ENCODE measurements around the gene ZNF485. TPM values are rescaled to one million over a fixed set of nuclear protein-coding genes. Genes with fewer than 3 reads are reported as not detected.

ZNF485 gene
- polyA plus RNA-seq, 1 of the 3 experiments (the other 2 are of a cell fraction), result 3.0 TPM

DNA sequence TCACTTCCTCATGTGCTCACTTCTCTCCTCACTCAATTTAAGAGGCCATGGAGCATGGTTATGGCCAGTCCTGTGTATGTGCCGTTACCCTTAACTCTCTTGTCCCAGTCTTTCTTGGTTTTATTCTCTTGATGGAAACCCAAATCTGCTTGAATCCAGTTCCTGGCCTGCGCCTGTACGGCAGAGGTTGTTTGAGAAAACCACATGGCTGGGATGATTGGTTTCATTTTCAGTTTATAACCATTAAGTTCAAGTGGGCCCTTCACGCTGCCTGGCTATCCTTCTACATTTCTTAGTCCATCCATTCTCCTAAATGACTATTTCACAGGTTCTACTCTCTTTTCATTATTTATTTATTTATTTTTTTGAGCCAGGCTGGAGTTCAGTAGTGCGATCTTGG lies 30.2 kb upstream of the ZNF485 start:
- Histone ChIP-seq H3K9me3 (no peaks in the 10 kb centered on the region), H2AFZ (ENCODE audit: low read depth) (no peak overlapping the region), H3K36me3 (replicated peaks in 1 of 2; ENCODE audit: control insufficient read depth in 1 of 2, insufficient read depth in 2 of 2, low read length in 1 of 2) (peaks cover 5 to 8% of the 10 kb centered on the region in 2 experiments), H3K9ac (no peak overlapping the region), H3K79me2 (ENCODE audit: insufficient read depth) (no peaks in the 10 kb centered on the region), H3K27ac (ENCODE audit: low read depth in 2 of 2, low read length in 1 of 2) (no peak overlapping the region), H3K4me3 (ENCODE audit: low read depth in 2 of 2, low read length in 1 of 2) (no peak overlapping the region), H3K27me3 (ENCODE audit: insufficient read depth) (no peaks in the 10 kb centered on the region; the same call in 1 of the 2 replicates), H3F3A (replicated peaks; ENCODE audit: insufficient read depth) (no peaks in the 10 kb centered on the region), H3K4me1 (ENCODE audit: control insufficient read depth in 1 of 2, insufficient read depth in 2 of 2, low read depth in 1 of 2, low read length in 1 of 2) (peaks cover 0 to 7% of the 10 kb centered on the region in 2 experiments; a peak in 2 of 4 replicates), H4K20me1 (ENCODE audit: insufficient read depth) (no peaks in the 10 kb centered on the region), H3K9me2 (no peaks in the 10 kb centered on the region), H3K4me2 (no peak overlapping the region)
- no peak for TF ChIP-seq TEAD4 (IDR thresholded peaks at IDR 0.05; ENCODE audit: borderline replicate concordance, insufficient read depth)
- TF ChIP-seq FOXM1 (IDR thresholded peaks at IDR 0.05; ENCODE audit: low read depth), result no peak
- no peak for TF ChIP-seq RAD21 (IDR thresholded peaks at IDR 0.05; ENCODE audit: low read length)
- TF ChIP-seq, protein P1, sequence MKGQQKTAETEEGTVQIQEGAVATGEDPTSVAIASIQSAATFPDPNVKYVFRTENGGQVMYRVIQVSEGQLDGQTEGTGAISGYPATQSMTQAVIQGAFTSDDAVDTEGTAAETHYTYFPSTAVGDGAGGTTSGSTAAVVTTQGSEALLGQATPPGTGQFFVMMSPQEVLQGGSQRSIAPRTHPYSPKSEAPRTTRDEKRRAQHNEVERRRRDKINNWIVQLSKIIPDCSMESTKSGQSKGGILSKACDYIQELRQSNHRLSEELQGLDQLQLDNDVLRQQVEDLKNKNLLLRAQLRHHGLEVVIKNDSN (IDR thresholded peaks at IDR 0.05; ENCODE audit: borderline replicate concordance, low read depth), result no peak
- POLR2A ChIA-PET, result no interaction called here
- CTCF ChIA-PET, result no interaction called here
- 96% methylated on average over 5 of the region's 5 CpGs for WGBS (ENCODE audit: low lambda C conversion rate)
- DNase-seq, result no peak

DNA sequence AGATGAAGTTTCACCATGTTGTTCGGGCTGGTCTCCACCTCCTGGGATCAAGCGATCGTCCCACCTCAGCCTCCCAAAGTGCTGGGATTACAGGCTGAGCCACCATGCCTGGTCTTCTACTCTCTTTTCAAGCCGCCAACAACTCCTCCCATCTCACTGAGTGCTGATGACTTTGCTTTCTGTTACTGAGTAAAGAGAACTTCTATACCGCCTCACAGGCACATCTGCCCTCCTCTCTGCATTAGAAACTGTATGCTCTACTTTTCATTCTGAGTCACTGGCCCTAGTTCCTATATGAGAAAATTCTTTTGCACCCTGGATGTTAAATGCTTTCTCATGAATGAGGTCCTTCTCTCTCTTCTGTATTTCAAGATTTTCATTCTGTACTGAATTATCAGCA lies 29.7 kb upstream of the ZNF485 start:
- Histone ChIP-seq H3K4me2 (no peak overlapping the region), H4K20me1 (ENCODE audit: insufficient read depth) (no peaks in the 10 kb centered on the region), H3K36me3 (replicated peaks in 1 of 2; ENCODE audit: control insufficient read depth in 1 of 2, insufficient read depth in 2 of 2, low read length in 1 of 2) (peaks cover 5% of the 10 kb centered on the region in 2 experiments), H3K27ac (ENCODE audit: low read depth in 2 of 2, low read length in 1 of 2) (no peak overlapping the region), H3K9me2 (no peaks in the 10 kb centered on the region), H3K79me2 (ENCODE audit: insufficient read depth) (no peaks in the 10 kb centered on the region), H3K27me3 (ENCODE audit: insufficient read depth) (no peaks in the 10 kb centered on the region; the same call in 1 of the 2 replicates), H3K4me1 (ENCODE audit: control insufficient read depth in 1 of 2, insufficient read depth in 2 of 2, low read depth in 1 of 2, low read length in 1 of 2) (peaks cover 0 to 7% of the 10 kb centered on the region in 2 experiments; a peak in 2 of 4 replicates), H2AFZ (ENCODE audit: low read depth) (no peak overlapping the region), H3F3A (replicated peaks; ENCODE audit: insufficient read depth) (no peaks in the 10 kb centered on the region), H3K9ac (no peak overlapping the region), H3K4me3 (ENCODE audit: low read depth in 2 of 2, low read length in 1 of 2) (no peak overlapping the region), H3K9me3 (no peaks in the 10 kb centered on the region)
- no peak for TF ChIP-seq RAD21 (IDR thresholded peaks at IDR 0.05; ENCODE audit: low read length)
- no peak for TF ChIP-seq FOXJ3 (CRISPR knock-in tag; IDR thresholded peaks at IDR 0.05)
- ChIA-PET POLR2A (no interaction called here), CTCF (no interaction called here)
- 87% methylated on average over 5 of the region's 5 CpGs for WGBS (ENCODE audit: low lambda C conversion rate)
- DNase-seq, result no peak

DNA sequence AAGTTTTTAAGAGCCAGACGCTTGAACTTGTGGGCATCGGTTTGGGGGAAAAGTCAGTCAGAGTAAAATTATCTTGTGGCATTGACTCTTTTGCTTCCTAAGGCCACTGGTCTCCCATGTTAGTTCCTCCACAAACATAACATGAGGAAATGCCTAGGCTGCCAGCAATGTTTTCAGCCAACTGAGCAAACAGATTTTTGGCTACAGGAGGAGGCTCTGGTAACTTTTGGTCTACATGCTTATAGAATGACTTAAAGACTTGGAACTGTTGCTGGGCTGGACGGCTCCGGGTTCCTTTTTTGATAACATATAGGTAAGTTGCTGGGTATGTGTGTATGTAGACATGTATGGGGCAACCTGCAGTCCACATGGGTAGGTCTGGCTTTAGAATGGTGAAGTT lies 22.2 kb upstream of the ZNF485 start:
- ChIA-PET POLR2A (no interaction called here), CTCF (no interaction called here)
- 37% methylated on average over 4 of the region's 4 CpGs for WGBS (ENCODE audit: low lambda C conversion rate)

More for the DNA sequence above, 22.2 kb upstream of the ZNF485 start:
- H3K27ac ChIP-seq (ENCODE audit: low read depth in 2 of 2, low read length in 1 of 2), result no peak overlapping the region
- H3K9me3 ChIP-seq, result no peaks in the 10 kb centered on the region
- no peak overlapping the region for H3K9ac ChIP-seq
- no peaks in the 10 kb centered on the region for H3K9me2 ChIP-seq
- H2AFZ ChIP-seq (ENCODE audit: low read depth), result no peak overlapping the region
- H3K36me3 ChIP-seq (replicated peaks in 1 of 2; ENCODE audit: control insufficient read depth in 1 of 2, insufficient read depth in 2 of 2, low read length in 1 of 2), result no peaks in the 10 kb centered on the region
- no peaks in the 10 kb centered on the region for H3F3A ChIP-seq (replicated peaks; ENCODE audit: insufficient read depth)
- TF ChIP-seq SMC3 (IDR thresholded peaks at IDR 0.05; ENCODE audit: low read depth, low read length) (no peak), GABPA (IDR thresholded peaks at IDR 0.05; ENCODE audit: low read depth) (no peak)
- no peaks in the 10 kb centered on the region; the same call in 1 of the 2 replicates for H3K27me3 ChIP-seq (ENCODE audit: insufficient read depth)
- H3K4me1 ChIP-seq (ENCODE audit: control insufficient read depth in 1 of 2, insufficient read depth in 2 of 2, low read depth in 1 of 2, low read length in 1 of 2), result no peaks in the 10 kb centered on the region
- no peak overlapping the region for H3K4me2 ChIP-seq
- H3K79me2 ChIP-seq (ENCODE audit: insufficient read depth), result no peaks in the 10 kb centered on the region
- no peak overlapping the region for H3K4me3 ChIP-seq (ENCODE audit: low read depth in 2 of 2, low read length in 1 of 2)
- DNase-seq, result no peak
- no peaks in the 10 kb centered on the region for H4K20me1 ChIP-seq (ENCODE audit: insufficient read depth)
